Measurements from ENCODE around the gene SQSTM1. TPM values are rescaled to one million over a fixed set of nuclear protein-coding genes. Genes with fewer than 3 reads are reported as not detected.
A peak's percentile ranks its signal among the peaks of the same experiment; 100 is the strongest.

SQSTM1 gene
- total RNA-seq, 1 donor from 2014 or later = 297 TPM

DNA sequence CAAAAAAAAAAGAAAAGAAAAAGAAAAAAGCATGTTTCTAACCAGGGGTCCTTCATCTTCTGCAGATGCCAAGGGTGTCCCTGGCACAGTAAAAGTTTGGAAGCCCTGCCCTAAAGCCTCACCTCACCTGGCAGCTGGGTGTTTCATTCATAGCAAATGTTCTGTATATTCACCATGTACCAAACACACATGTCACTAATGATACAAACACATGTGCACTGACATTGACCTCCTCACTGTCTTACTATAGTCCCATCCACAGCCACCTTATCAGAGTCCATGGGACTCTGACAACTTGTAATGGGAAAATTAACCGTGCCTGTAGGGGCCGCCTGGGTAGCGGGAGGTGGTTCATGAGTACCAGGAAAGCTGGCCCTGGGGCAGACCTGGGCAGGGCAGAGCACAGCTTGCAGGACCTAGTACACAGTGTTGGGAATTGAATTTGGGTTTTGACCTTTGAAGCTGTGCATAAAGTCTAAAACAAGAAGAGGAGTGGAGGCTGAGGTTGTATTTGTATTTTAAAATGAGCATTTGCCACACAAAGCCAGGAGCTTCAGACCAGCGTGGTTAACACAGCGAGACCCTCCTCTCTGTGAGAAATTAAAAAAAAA is 7.6 kb upstream of the SQSTM1 start:
- H3K36me3 Mint-ChIP-seq (ENCODE audit: low read depth) = peaks cover 5% of the 10 kb centered on the region
- no peak for DNase-seq (ENCODE audit: low spot score)
- peaks cover 7% of the 10 kb centered on the region for H3K4me1 Mint-ChIP-seq (ENCODE audit: low read depth)
- TF ChIP-seq, protein P1, sequence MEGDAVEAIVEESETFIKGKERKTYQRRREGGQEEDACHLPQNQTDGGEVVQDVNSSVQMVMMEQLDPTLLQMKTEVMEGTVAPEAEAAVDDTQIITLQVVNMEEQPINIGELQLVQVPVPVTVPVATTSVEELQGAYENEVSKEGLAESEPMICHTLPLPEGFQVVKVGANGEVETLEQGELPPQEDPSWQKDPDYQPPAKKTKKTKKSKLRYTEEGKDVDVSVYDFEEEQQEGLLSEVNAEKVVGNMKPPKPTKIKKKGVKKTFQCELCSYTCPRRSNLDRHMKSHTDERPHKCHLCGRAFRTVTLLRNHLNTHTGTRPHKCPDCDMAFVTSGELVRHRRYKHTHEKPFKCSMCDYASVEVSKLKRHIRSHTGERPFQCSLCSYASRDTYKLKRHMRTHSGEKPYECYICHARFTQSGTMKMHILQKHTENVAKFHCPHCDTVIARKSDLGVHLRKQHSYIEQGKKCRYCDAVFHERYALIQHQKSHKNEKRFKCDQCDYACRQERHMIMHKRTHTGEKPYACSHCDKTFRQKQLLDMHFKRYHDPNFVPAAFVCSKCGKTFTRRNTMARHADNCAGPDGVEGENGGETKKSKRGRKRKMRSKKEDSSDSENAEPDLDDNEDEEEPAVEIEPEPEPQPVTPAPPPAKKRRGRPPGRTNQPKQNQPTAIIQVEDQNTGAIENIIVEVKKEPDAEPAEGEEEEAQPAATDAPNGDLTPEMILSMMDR (IDR thresholded peaks at IDR 0.05) = no peak
- no peaks in the 10 kb centered on the region for H3K9me3 Mint-ChIP-seq (ENCODE audit: low read depth)
- no peaks in the 10 kb centered on the region for H3K27me3 Mint-ChIP-seq (ENCODE audit: low read depth)
- no peak overlapping the region for H3K27ac Mint-ChIP-seq (ENCODE audit: unreplicated experiment)
- H3K4me3 Mint-ChIP-seq (ENCODE audit: unreplicated experiment) = no peak overlapping the region

DNA sequence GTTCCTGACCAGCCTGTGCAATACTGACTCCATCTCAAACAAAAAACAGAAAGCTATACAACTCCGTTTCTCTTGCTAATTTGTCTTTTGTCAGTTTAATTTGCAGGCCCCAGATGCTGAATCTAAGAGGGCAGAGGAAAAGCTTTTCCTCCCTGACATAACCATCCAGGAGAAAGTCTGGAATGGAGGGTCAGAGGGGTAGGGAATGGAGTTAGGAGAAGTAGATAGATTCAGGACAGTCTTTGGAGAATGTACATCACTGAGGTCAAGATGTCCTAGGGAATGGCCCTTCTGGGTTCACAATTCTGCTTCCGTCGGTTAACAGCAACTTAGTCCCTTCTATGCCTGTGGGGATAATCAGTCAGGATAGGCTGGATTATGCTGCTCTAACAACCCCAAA is 6.6 kb upstream of the SQSTM1 start:
- DNase-seq (ENCODE audit: low spot score) = no peak

DNA sequence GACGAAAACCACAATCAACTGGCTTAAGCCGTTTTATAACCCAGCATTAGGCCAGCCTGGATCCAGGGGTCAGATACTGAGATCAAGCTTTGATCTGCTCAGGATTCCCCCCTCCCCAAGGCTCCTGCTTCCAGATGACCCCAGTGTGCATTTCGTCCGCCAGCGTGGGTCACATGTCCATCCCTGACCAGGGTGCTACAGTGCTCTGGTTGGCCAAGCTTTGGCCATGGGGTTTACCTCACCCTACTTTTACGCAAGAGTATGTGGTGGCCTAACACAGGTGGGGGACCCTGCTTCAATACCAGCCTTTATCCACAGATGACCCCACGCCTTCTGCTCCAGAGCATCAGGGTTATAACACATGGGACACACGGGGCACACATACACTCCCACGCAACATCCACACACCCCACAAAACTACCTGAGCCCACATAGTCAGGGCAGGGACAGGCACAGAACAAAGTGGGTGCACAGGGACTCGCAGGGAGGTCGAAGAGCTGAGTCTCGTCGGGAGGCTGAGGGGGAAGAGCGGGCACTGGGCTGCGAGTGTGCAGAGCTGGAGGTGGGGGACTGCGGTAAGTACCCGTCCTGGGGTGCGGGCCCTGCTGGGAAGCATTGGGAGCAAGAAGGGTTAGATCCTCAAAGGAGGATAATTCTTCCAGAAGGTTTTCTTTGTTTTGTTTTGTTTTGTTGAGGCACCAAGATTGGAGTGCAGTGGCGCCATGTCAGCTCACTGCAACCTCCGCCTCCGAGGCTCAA is 5.0 kb upstream of the SQSTM1 start:
- TF ChIP-seq, protein P1 (IDR thresholded peaks at IDR 0.05) = no peak
- Mint-ChIP-seq H3K9me3 (ENCODE audit: low read depth) (no peaks in the 10 kb centered on the region), H3K36me3 (ENCODE audit: low read depth) (peaks cover 5% of the 10 kb centered on the region), H3K27me3 (ENCODE audit: low read depth) (no peaks in the 10 kb centered on the region), H3K4me3 (ENCODE audit: unreplicated experiment) (no peak overlapping the region), H3K4me1 (ENCODE audit: low read depth) (peaks cover 29% of the 10 kb centered on the region), H3K27ac (ENCODE audit: unreplicated experiment) (no peak overlapping the region)
- no peak for DNase-seq (ENCODE audit: low spot score)

More for the DNA sequence above, 6.6 kb upstream of the SQSTM1 start:
- TF ChIP-seq, protein P1 (IDR thresholded peaks at IDR 0.05) = no peak
- Mint-ChIP-seq H3K36me3 (ENCODE audit: low read depth) (peaks cover 5% of the 10 kb centered on the region), H3K27ac (ENCODE audit: unreplicated experiment) (no peak overlapping the region), H3K4me3 (ENCODE audit: unreplicated experiment) (no peak overlapping the region), H3K9me3 (ENCODE audit: low read depth) (no peaks in the 10 kb centered on the region), H3K4me1 (ENCODE audit: low read depth) (peaks cover 15% of the 10 kb centered on the region), H3K27me3 (ENCODE audit: low read depth) (no peaks in the 10 kb centered on the region)

DNA sequence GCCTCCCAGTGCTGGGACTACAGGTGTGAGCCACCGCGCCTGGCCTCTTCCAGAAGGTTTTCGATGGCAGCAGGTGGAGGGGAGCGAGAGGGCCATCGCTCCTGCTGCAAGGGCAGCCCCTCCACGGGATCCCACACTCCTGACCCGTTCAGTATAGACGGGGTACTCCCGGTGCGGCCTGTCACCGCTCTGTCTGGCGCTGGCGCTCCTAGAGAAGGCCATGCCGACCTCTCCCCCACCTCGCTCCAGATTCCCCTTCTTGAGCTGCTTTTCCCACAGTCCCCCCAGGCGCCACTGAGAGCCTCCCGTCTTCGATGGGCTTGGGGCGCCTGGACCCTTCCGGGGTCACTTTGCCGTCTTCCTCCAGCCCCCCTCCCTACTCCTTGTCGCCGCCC is 4.3 kb upstream of the SQSTM1 start:
- no peak overlapping the region for H3K4me3 Mint-ChIP-seq (ENCODE audit: unreplicated experiment)
- no peaks in the 10 kb centered on the region for H3K9me3 Mint-ChIP-seq (ENCODE audit: low read depth)
- DNase-seq (ENCODE audit: low spot score) = peak; percentile 83
- peaks cover 29% of the 10 kb centered on the region for H3K4me1 Mint-ChIP-seq (ENCODE audit: low read depth)
- peaks cover 5% of the 10 kb centered on the region for H3K36me3 Mint-ChIP-seq (ENCODE audit: low read depth)
- TF ChIP-seq, protein P1 (IDR thresholded peaks at IDR 0.05) = no peak
- peak overlapping the region; percentile 8 for H3K27ac Mint-ChIP-seq (ENCODE audit: unreplicated experiment)
- H3K27me3 Mint-ChIP-seq (ENCODE audit: low read depth) = no peaks in the 10 kb centered on the region

DNA sequence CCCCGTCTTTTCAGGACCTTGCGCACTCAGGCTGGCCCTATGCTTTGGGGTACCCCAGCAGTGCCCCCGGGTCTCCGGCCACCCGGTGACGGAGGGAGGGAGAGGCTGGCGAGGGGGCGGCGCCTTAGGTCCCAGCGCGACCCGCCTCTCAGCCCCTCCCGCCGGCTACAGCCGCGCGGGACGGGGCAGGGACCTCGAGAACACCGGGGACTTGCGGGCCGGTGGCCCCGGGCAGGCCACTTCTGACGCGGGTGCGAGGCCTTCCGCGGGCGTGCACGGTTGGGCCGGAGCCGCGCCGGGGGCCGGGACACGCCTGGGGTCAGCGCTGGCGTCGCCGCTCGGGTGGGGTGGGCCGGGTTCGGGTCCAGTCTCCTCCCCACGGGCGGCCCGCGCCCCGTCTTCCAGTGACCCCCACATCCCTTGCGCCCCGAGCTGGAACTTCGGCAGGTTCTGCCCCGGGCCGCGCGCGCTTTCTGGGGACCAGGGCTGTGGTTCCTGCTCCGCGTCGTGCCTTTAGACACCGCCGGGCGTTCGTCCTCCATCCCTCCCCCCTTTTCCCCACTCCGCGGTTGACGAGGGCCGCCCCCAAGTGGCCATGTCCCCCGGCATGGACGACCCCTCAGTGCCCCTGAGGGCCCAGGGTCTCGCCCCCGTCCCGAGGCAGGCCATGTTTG is 3.8 kb upstream of the SQSTM1 start:
- Mint-ChIP-seq H3K4me3 (ENCODE audit: unreplicated experiment) (peak overlapping the region; percentile 28), H3K27me3 (ENCODE audit: low read depth) (no peaks in the 10 kb centered on the region), H3K27ac (ENCODE audit: unreplicated experiment) (no peak overlapping the region), H3K4me1 (ENCODE audit: low read depth) (peaks cover 31% of the 10 kb centered on the region), H3K36me3 (ENCODE audit: low read depth) (peaks cover 5% of the 10 kb centered on the region), H3K9me3 (ENCODE audit: low read depth) (no peaks in the 10 kb centered on the region)
- peak; percentile 86 for DNase-seq (ENCODE audit: low spot score)
- TF ChIP-seq, protein P1 (IDR thresholded peaks at IDR 0.05) = no peak

Data from chondrocyte (in vitro differentiated cells).